Naive thymus-derived CD4-positive, alpha-beta T cell (primary cell): ENCODE data around the gene C13orf42. TPM values are rescaled to one million over a fixed set of nuclear protein-coding genes. Genes with fewer than 3 reads are reported as not detected.

Source experiments
- ATAC-seq: fragments of 150-1000 bp; cut with Tn5 transposase; 2 replicates; pipeline ENCODE4 v1.10.0; 2021; ENCODE audit warnings: mild to moderate bottlenecking, moderate library complexity
- CTCF ChIA-PET: fragments of 350-600 bp; sonication (Branson Sonifier 250); formaldehyde crosslinking; loops from one replicate; lab custom pipeline; 2021; ENCODE audit warnings: antibody characterized with exemption; lab: Charles Lee
- POLR2A ChIA-PET: fragments of 350-600 bp; sonication (Branson Sonifier 250); formaldehyde crosslinking; loops from one replicate; lab custom pipeline; 2021; ENCODE audit warnings: antibody characterized with exemption, inconsistent platforms; lab: Charles Lee
- DNase-seq, 9 donors: peaks; one replicate each; pipeline versions ENCODE4 v3.0.0 to v3.0.0-alpha.2; 2020 to 2022; ENCODE audit warnings: mixed read lengths in 1 of 9
- H3K27ac ChIP-seq: one replicate; pipeline ENCODE4 v1.7.0; 2013; ENCODE audit warnings: mild to moderate bottlenecking, low read depth, low read length, moderate library complexity
- H3K27me3 ChIP-seq, 2 donors: one replicate each; pipeline ENCODE4 v1.7.0; 2013; ENCODE audit warnings: low read length in 2 of 2, mild to moderate bottlenecking in 2 of 2, moderate library complexity in 2 of 2; ENCODE audit not compliant: control insufficient read depth in 2 of 2, insufficient read depth in 2 of 2
- H3K36me3 ChIP-seq, 3 experiments: 1 replicate in 2 of 3; 2 replicates in 1 of 3; pipeline ENCODE4 v1.7.0; 2013; ENCODE audit warnings: low read length in 3 of 3, mild to moderate bottlenecking in 3 of 3, moderate library complexity in 1 of 3; ENCODE audit not compliant: insufficient read depth in 3 of 3, control insufficient read depth in 2 of 3
- H3K4me1 ChIP-seq, 2 donors: one replicate each; pipeline ENCODE4 v1.7.0; 2013; ENCODE audit warnings: low read length in 2 of 2, mild to moderate bottlenecking in 2 of 2, moderate library complexity in 1 of 2; ENCODE audit not compliant: control insufficient read depth in 2 of 2, insufficient read depth in 2 of 2
- H3K4me3 ChIP-seq: 2 replicates; pipeline ENCODE4 v1.7.0; 2013; ENCODE audit warnings: mild to moderate bottlenecking, low read length
- H3K9me3 ChIP-seq, 3 experiments: 1 replicate in 2 of 3; 2 replicates in 1 of 3; pipeline ENCODE4 v1.7.0; 2013; ENCODE audit warnings: low read length in 3 of 3; ENCODE audit not compliant: control insufficient read depth in 2 of 3
- H3K27ac Mint-ChIP-seq, 9 donors: one replicate each; pipeline ENCODE4 v1.8.0; 2020 to 2022; ENCODE audit warnings: mixed read lengths in 9 of 9, mild to moderate bottlenecking in 8 of 9, moderate library complexity in 5 of 9, inconsistent platforms in 2 of 9
- H3K27me3 Mint-ChIP-seq, 5 donors: one replicate each; pipeline ENCODE4 v1.8.0; 2021 to 2022; ENCODE audit warnings: mixed read lengths in 5 of 5, mild to moderate bottlenecking in 1 of 5
- H3K36me3 Mint-ChIP-seq, 5 donors: one replicate each; pipeline ENCODE4 v1.8.0; 2020 to 2022; ENCODE audit warnings: mixed read lengths in 5 of 5, mild to moderate bottlenecking in 3 of 5, inconsistent platforms in 1 of 5
- H3K4me1 Mint-ChIP-seq, 7 donors: one replicate each; pipeline ENCODE4 v1.8.0; 2020 to 2022; ENCODE audit warnings: mixed read lengths in 7 of 7, mild to moderate bottlenecking in 3 of 7, inconsistent platforms in 1 of 7
- H3K4me3 Mint-ChIP-seq, 10 donors: one replicate each; pipeline ENCODE4 v1.8.0; 2020 to 2022; ENCODE audit warnings: mild to moderate bottlenecking in 10 of 10, mixed read lengths in 10 of 10, moderate library complexity in 6 of 10, inconsistent platforms in 2 of 10
- H3K9me3 Mint-ChIP-seq, 11 donors: one replicate each; pipeline ENCODE4 v1.8.0; 2020 to 2022; ENCODE audit warnings: mixed read lengths in 11 of 11, mild to moderate bottlenecking in 4 of 11, inconsistent platforms in 1 of 11, moderate library complexity in 1 of 11
- intact Hi-C, 2 donors: fragments of 100-400 bp; cut with micrococcal nuclease; formaldehyde crosslinking; loops; one replicate each; pipeline ENCODE4 v1.15.1; 2023
- polyA plus RNA-seq, 2 donors: library from polyadenylated mRNA; unstranded; fragments of 300-500 nt; fragmentation: Illumina TruSeq; gene quantifications; one replicate each; pipeline ENCODE4 v1.2.3, GENCODE V29; 2021
- total RNA-seq, 6 experiments: library from RNA in 5 of 6; stranded (reverse) in 5 of 6; gene quantifications; 1 replicate in 5 of 6; 2 replicates in 1 of 6; pipeline ENCODE4 v1.2.3 and lab custom pipeline; 2021 to 2026

C13orf42 gene
- total and polyA plus RNA-seq, 7 experiments from 2014 or later = not detected

DNA sequence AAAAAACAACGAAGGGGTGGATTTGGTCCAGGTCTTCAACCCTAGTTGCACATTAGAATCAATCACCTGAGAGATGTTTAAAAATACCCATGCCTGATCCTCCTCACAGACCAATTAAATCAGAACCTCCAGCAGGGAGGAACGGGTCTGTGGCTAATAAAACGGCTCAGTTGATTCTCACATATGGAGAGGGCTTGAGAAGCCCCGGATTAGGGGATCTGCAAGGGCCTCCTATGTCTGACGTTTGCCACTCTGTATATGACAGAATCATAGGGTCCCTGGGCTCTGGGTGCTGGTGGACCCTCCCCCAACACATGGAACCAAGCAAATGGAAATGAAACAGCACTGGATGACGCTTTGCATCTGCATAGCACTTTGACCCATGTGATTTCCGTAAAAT is 36.7 kb upstream of the C13orf42 start:
- H3K27ac ChIP-seq = no peak overlapping the region
- Mint-ChIP-seq H3K27me3 (peaks cover 0 to 19% (median 9%) of the 10 kb centered on the region in 5 donors), H3K36me3 (no peaks in the 10 kb centered on the region), H3K9me3 (peaks cover 0 to 17% (median 0%) of the 10 kb centered on the region in 11 donors), H3K27ac (peak overlapping the region in 2 of 9 donors; percentile 44 to 65), H3K4me3 (no peak overlapping the region), H3K4me1 (peaks cover 3 to 5% (median 4%) of the 10 kb centered on the region in 7 donors)
- intact Hi-C loops = no loop called here
- H3K4me1 ChIP-seq = no peaks in the 10 kb centered on the region
- H3K4me3 ChIP-seq = no peak overlapping the region
- no peaks in the 10 kb centered on the region for H3K9me3 ChIP-seq
- no peak for ATAC-seq
- CTCF ChIA-PET = no interaction called here
- no peaks in the 10 kb centered on the region for H3K36me3 ChIP-seq
- no peak for DNase-seq
- no peaks in the 10 kb centered on the region for H3K27me3 ChIP-seq
- POLR2A ChIA-PET = no interaction called here

- H3K27ac ChIP-seq = no peak overlapping the region
- H3K4me3 Mint-ChIP-seq = no peak overlapping the region
- no peak overlapping the region for H3K4me3 ChIP-seq
- H3K27ac Mint-ChIP-seq = no peak overlapping the region
- no peaks in the 10 kb centered on the region for H3K36me3 ChIP-seq
- ChIA-PET CTCF (no interaction called here), POLR2A (no interaction called here)
- H3K4me1 Mint-ChIP-seq = peaks cover 3 to 5% (median 4%) of the 10 kb centered on the region in 7 donors
- no peaks in the 10 kb centered on the region for H3K9me3 ChIP-seq
- no peaks in the 10 kb centered on the region for H3K27me3 ChIP-seq
- peaks cover 0 to 19% (median 7%) of the 10 kb centered on the region in 5 donors for H3K27me3 Mint-ChIP-seq
- peaks cover 0 to 17% (median 0%) of the 10 kb centered on the region in 11 donors for H3K9me3 Mint-ChIP-seq
- no peaks in the 10 kb centered on the region for H3K36me3 Mint-ChIP-seq
- no peaks in the 10 kb centered on the region for H3K4me1 ChIP-seq
- DNase-seq = no peak
- intact Hi-C loops = no loop called here
- ATAC-seq = no peak
Observed at GRCh38 chr13:51146667-51147066, 35.6 kb upstream of the C13orf42 start.

- Mint-ChIP-seq H3K9me3 (peaks cover 0 to 4% (median 0%) of the 10 kb centered on the region in 11 donors), H3K27me3 (peaks cover 5 to 16% (median 9%) of the 10 kb centered on the region in 5 donors), H3K27ac (no peak overlapping the region), H3K36me3 (no peaks in the 10 kb centered on the region), H3K4me1 (peaks cover 0 to 4% (median 0%) of the 10 kb centered on the region in 7 donors), H3K4me3 (no peak overlapping the region)
- no peaks in the 10 kb centered on the region for H3K27me3 ChIP-seq
- no peak overlapping the region for H3K27ac ChIP-seq
- no peaks in the 10 kb centered on the region for H3K36me3 ChIP-seq
- ATAC-seq = no peak
- H3K9me3 ChIP-seq = no peaks in the 10 kb centered on the region
- no peak overlapping the region for H3K4me3 ChIP-seq
- POLR2A ChIA-PET = no interaction called here
- DNase-seq = no peak
- H3K4me1 ChIP-seq = no peaks in the 10 kb centered on the region
- intact Hi-C loops = no loop called here
- CTCF ChIA-PET = no interaction called here
Observed at GRCh38 chr13:51137250-51137649, 26.2 kb upstream of the C13orf42 start.

GRCh38 chr13:51136276-51136980 is 25.4 kb upstream of the C13orf42 start:
- no peak overlapping the region for H3K27ac ChIP-seq
- peaks cover 0 to 12% (median 2%) of the 10 kb centered on the region in 11 donors for H3K9me3 Mint-ChIP-seq
- ATAC-seq = no peak
- no peak overlapping the region for H3K4me3 ChIP-seq
- no peak overlapping the region for H3K27ac Mint-ChIP-seq
- peaks cover 0 to 4% (median 0%) of the 10 kb centered on the region in 7 donors for H3K4me1 Mint-ChIP-seq
- H3K36me3 ChIP-seq = no peaks in the 10 kb centered on the region
- no peak for DNase-seq
- H3K9me3 ChIP-seq = no peaks in the 10 kb centered on the region
- no peak overlapping the region for H3K4me3 Mint-ChIP-seq
- no peaks in the 10 kb centered on the region for H3K36me3 Mint-ChIP-seq
- ChIA-PET CTCF (no interaction called here), POLR2A (no interaction called here)
- intact Hi-C loops = no loop called here
- no peaks in the 10 kb centered on the region for H3K4me1 ChIP-seq
- peaks cover 5 to 16% (median 9%) of the 10 kb centered on the region in 5 donors for H3K27me3 Mint-ChIP-seq
- no peaks in the 10 kb centered on the region for H3K27me3 ChIP-seq

GRCh38 chr13:51134763-51135365 is 23.8 kb upstream of the C13orf42 start:
- no peak for ATAC-seq
- Histone ChIP-seq H3K4me1 (no peaks in the 10 kb centered on the region), H3K27ac (no peak overlapping the region), H3K4me3 (no peak overlapping the region), H3K27me3 (no peaks in the 10 kb centered on the region), H3K9me3 (no peaks in the 10 kb centered on the region), H3K36me3 (no peaks in the 10 kb centered on the region)
- DNase-seq = no peak
- Mint-ChIP-seq H3K27me3 (peaks cover 2 to 16% (median 9%) of the 10 kb centered on the region in 5 donors), H3K4me3 (no peak overlapping the region), H3K9me3 (peaks cover 0 to 27% (median 8%) of the 10 kb centered on the region in 11 donors), H3K27ac (no peak overlapping the region), H3K4me1 (peaks cover 0 to 4% (median 0%) of the 10 kb centered on the region in 7 donors), H3K36me3 (no peaks in the 10 kb centered on the region)
- intact Hi-C loops = no loop called here
- CTCF ChIA-PET = no interaction called here
- POLR2A ChIA-PET = no interaction called here

DNA sequence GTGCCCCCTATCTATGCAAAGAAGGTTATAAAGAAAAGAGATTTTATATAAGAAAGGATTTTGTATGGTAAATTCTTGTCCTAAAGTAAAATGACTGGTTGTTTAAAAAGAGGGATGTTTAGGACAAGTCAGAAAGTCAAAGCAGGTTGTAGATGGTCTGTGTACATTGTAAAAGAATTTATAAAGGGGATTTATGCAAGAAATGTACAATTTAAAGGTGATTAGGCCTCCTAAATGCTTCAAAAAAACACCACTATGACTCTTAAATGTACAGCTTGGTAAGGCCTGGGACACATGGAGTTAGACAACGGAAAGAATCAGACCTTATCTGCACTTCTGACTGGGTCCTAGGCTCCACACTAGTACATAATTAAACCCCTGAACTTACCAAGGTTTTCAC is 19.3 kb upstream of the C13orf42 start:
- Mint-ChIP-seq H3K27me3 (peaks cover 0 to 6% (median 2%) of the 10 kb centered on the region in 5 donors), H3K4me3 (no peak overlapping the region), H3K4me1 (peaks cover 0 to 5% (median 0%) of the 10 kb centered on the region in 7 donors), H3K27ac (no peak overlapping the region), H3K9me3 (peaks cover 0 to 30% (median 9%) of the 10 kb centered on the region in 11 donors), H3K36me3 (no peaks in the 10 kb centered on the region)
- POLR2A ChIA-PET = no interaction called here
- no peaks in the 10 kb centered on the region for H3K4me1 ChIP-seq
- H3K27ac ChIP-seq = no peak overlapping the region
- ATAC-seq = no peak
- H3K9me3 ChIP-seq = no peaks in the 10 kb centered on the region
- CTCF ChIA-PET = no interaction called here
- no peaks in the 10 kb centered on the region for H3K27me3 ChIP-seq
- no peaks in the 10 kb centered on the region for H3K36me3 ChIP-seq
- no peak overlapping the region for H3K4me3 ChIP-seq
- DNase-seq = no peak
- intact Hi-C loops = no loop called here
